HCT116 (cell line): Measurements from ENCODE around the gene PLB1. TPM values are rescaled to one million over a fixed set of nuclear protein-coding genes. Genes with fewer than 3 reads are reported as not detected.

ENCODE experiments used
- ATAC-seq: fragments of 200-7000 bp; cut with Tn5 transposase; 2 replicates; pipeline ENCODE4 v1.9.1; 2020; ENCODE audit warnings: mild to moderate bottlenecking, moderate library complexity
- BruUV-seq: library from RNA; stranded (reverse); fragments of 400-500 nt; replicated peaks from 2 replicates; lab custom pipeline; 2021; lab: Mats Ljungman, UMichigan
- CTCF ChIA-PET: fragments of 300-600 bp; sonication (Branson Sonifier 250); formaldehyde crosslinking; loops from one replicate; lab custom pipeline; 2021; ENCODE audit warnings: antibody characterized with exemption; lab: Charles Lee
- POLR2A ChIA-PET: fragments of 300-600, 350-600 bp; sonication (Branson Sonifier 250); formaldehyde crosslinking; loops from one replicate; lab custom pipeline; 2021; ENCODE audit warnings: antibody characterized with exemption; lab: Charles Lee
- RAD21 ChIA-PET, 2 experiments: fragments of 300-600 bp; sonication (Branson Sonifier 250); formaldehyde crosslinking; loops; one replicate each; lab custom pipeline; 2023; ENCODE audit warnings: low total read pairs in 2 of 2; ENCODE audit not compliant: uncharacterized antibody in 2 of 2, unreplicated experiment in 2 of 2, low non-redundant PET in 1 of 2; lab: Charles Lee
- DNase-seq: peaks from one replicate; pipeline ENCODE4 v3.0.0-alpha.2; 2010; ENCODE audit warnings: low read depth, low spot score
- H2AFZ ChIP-seq: fragments of 200-600 bp; shearing (Covaris generic), sonication (generic); 2 replicates; pipeline ENCODE4 v1.6.1; 2017; ENCODE audit warnings: low read depth, mixed run types, mixed read lengths, antibody characterized with exemption, low read length; ENCODE audit not compliant: poor library complexity, severe bottlenecking
- H3K27ac ChIP-seq: 2 replicates; pipeline ENCODE4 v1.5.1; 2012; ENCODE audit warnings: low read depth, low read length
- H3K27me3 ChIP-seq: fragments of 200-600 bp; sonication (generic); 2 replicates; pipeline ENCODE4 v1.6.1; 2016; ENCODE audit warnings: mixed run types, low read length, mixed read lengths; ENCODE audit not compliant: insufficient read depth
- H3K36me3 ChIP-seq, 2 experiments: fragments of 200-500 bp in 1 of 2; fragments of 200-600 bp in 1 of 2; sonication (Bioruptor generic) in 1 of 2; sonication (generic) in 1 of 2; 2 replicates each; pipeline versions ENCODE4 v1.5.1 to v1.6.1; 2014 to 2016; ENCODE audit warnings: low read length in 2 of 2, inconsistent platforms in 1 of 2, mixed read lengths in 1 of 2, mixed run types in 1 of 2; ENCODE audit not compliant: insufficient read depth in 2 of 2, control insufficient read depth in 1 of 2
- H3K4me1 ChIP-seq, 2 experiments: fragments of 200-600 bp in 1 of 2; sonication (generic) in 1 of 2; 2 replicates each; pipeline versions ENCODE4 v1.5.1 to v1.6.1; 2012 to 2017; ENCODE audit warnings: low read length in 2 of 2, inconsistent platforms in 1 of 2, mild to moderate bottlenecking in 1 of 2, mixed read lengths in 1 of 2, mixed run types in 1 of 2, moderate library complexity in 1 of 2; ENCODE audit not compliant: insufficient read depth in 2 of 2, control insufficient read depth in 1 of 2
- H3K4me2 ChIP-seq: fragments of 200-600 bp; sonication (generic); 2 replicates; pipeline ENCODE4 v1.6.1; 2017; ENCODE audit warnings: mixed run types, low read length, mixed read lengths
- H3K4me3 ChIP-seq, 2 experiments: fragments of 200-600 bp in 1 of 2; sonication (generic) in 1 of 2; replicated peaks in 1 of 2; 2 replicates each; pipeline ENCODE4 v1.5.1; 2011 to 2016; ENCODE audit warnings: low read length in 2 of 2, control low read depth in 1 of 2, low read depth in 1 of 2, mild to moderate bottlenecking in 1 of 2, mixed read lengths in 1 of 2, mixed run types in 1 of 2
- H3K79me2 ChIP-seq: fragments of 200-600 bp; sonication (generic); 2 replicates; pipeline ENCODE4 v1.6.1; 2017; ENCODE audit warnings: mild to moderate bottlenecking, mixed run types, low read length, moderate library complexity, mixed read lengths; ENCODE audit not compliant: insufficient read depth
- H3K9ac ChIP-seq: fragments of 200-600 bp; sonication (generic); 2 replicates; pipeline ENCODE4 v1.6.1; 2016; ENCODE audit warnings: low read length, mixed read lengths
- H3K9me2 ChIP-seq: fragments of 200-600 bp; sonication (generic), shearing (Covaris generic); 2 replicates; pipeline ENCODE4 v1.6.1; 2017; ENCODE audit warnings: mixed run types, mild to moderate bottlenecking, moderate library complexity; ENCODE audit not compliant: insufficient read depth
- H3K9me3 ChIP-seq, 2 experiments: fragments of 200-500 bp in 1 of 2; fragments of 200-600 bp in 1 of 2; sonication (Bioruptor generic) in 1 of 2; sonication (generic) in 1 of 2; 2 replicates each; pipeline ENCODE4 v1.6.1; 2014 to 2017; ENCODE audit warnings: low read length in 2 of 2, mixed read lengths in 2 of 2, inconsistent platforms in 1 of 2, low read depth in 1 of 2, mild to moderate bottlenecking in 1 of 2, mixed run types in 1 of 2, moderate library complexity in 1 of 2; ENCODE audit not compliant: control insufficient read depth in 1 of 2, insufficient read depth in 1 of 2
- H4K20me1 ChIP-seq: fragments of 200-600 bp; sonication (generic), shearing (Covaris generic); 2 replicates; pipeline ENCODE4 v1.6.1; 2017; ENCODE audit warnings: mixed run types, mild to moderate bottlenecking, moderate library complexity; ENCODE audit not compliant: insufficient read depth
- CEBPB ChIP-seq: IDR thresholded peaks from 2 replicates; pipeline ENCODE4 v1.6.1; 2012; ENCODE audit warnings: low read depth
- EGR1 ChIP-seq: IDR thresholded peaks from 2 replicates; pipeline ENCODE4 v1.6.1; 2012; ENCODE audit warnings: low read depth
- EZH2phosphoT487 ChIP-seq: fragments of 200-600 bp; IDR thresholded peaks from 2 replicates; pipeline ENCODE4 v1.6.1; 2018; ENCODE audit warnings: antibody characterized with exemption, borderline replicate concordance
- MAX ChIP-seq: IDR thresholded peaks from 2 replicates; pipeline ENCODE4 v1.6.1; 2012
- POLR2A ChIP-seq: IDR thresholded peaks from 2 replicates; pipeline ENCODE4 v1.7.0; 2011; ENCODE audit warnings: borderline replicate concordance; ENCODE audit not compliant: insufficient read depth, insufficient read length; ENCODE audit errors: extremely low read depth
- POLR2AphosphoS5 ChIP-seq: IDR thresholded peaks from 2 replicates; pipeline ENCODE4 v1.6.1; 2011; ENCODE audit warnings: mild to moderate bottlenecking, low read depth, low read length, moderate library complexity
- RAD21 ChIP-seq: IDR thresholded peaks from 2 replicates; pipeline ENCODE4 v1.6.1; 2012; ENCODE audit warnings: low read depth, mild to moderate bottlenecking
- REST ChIP-seq: IDR thresholded peaks from 2 replicates; pipeline ENCODE4 v1.6.1; 2012; ENCODE audit warnings: low read depth
- SP1 ChIP-seq: IDR thresholded peaks from 2 replicates; pipeline ENCODE4 v1.6.1; 2012; ENCODE audit warnings: low read depth
- SRF ChIP-seq: IDR thresholded peaks from 2 replicates; pipeline ENCODE4 v1.6.1; 2012; ENCODE audit warnings: low read depth
- intact Hi-C: fragments of 100-400 bp; cut with micrococcal nuclease; formaldehyde crosslinking; loops from 2 replicates; pipeline ENCODE4 v1.10.0; 2022
- total RNA-seq: library from RNA; stranded (reverse); gene quantifications from one replicate; pipeline ENCODE4 v1.2.1, GENCODE V29; 2021; ENCODE audit not compliant: unreplicated experiment

Gene PLB1
- total RNA-seq, 1 experiment from 2014 or later, result 0.49 TPM

- ATAC-seq (no peak), DNase-seq (no peak)
- no peaks in the 10 kb centered on the region for H3K36me3 ChIP-seq
- H2AFZ ChIP-seq, result no peak overlapping the region
- H3K9me3 ChIP-seq, result no peaks in the 10 kb centered on the region
- H3K9me2 ChIP-seq, result no peaks in the 10 kb centered on the region
- CTCF ChIA-PET, result interaction anchor here (1.5 kb wide), 1 partner anchor 97 kb away, joined by 3 read pairs; no protein-coding TSS in a partner anchor
- RAD21 ChIA-PET, result no interaction called here
- no peaks in the 10 kb centered on the region for H4K20me1 ChIP-seq
- intact Hi-C loops, result no loop called here
- no TSS peak for BruUV-seq
- H3K4me2 ChIP-seq, result no peak overlapping the region
- no peak for TF ChIP-seq POLR2AphosphoS5
- TF ChIP-seq REST, result no peak
- no peak for TF ChIP-seq SP1
- no peak for TF ChIP-seq SRF
- no peak for TF ChIP-seq MAX
- TF ChIP-seq CEBPB, result no peak
- no peak for TF ChIP-seq POLR2A
- no peak for TF ChIP-seq RAD21
- TF ChIP-seq EZH2phosphoT487, result no peak
- no peak for TF ChIP-seq EGR1
- POLR2A ChIA-PET, result no interaction called here
- H3K9ac ChIP-seq, result no peak overlapping the region
- H3K27me3 ChIP-seq, result no peaks in the 10 kb centered on the region
- no peaks in the 10 kb centered on the region for H3K79me2 ChIP-seq
- H3K4me1 ChIP-seq, result peaks cover 14 to 18% of the 10 kb centered on the region in 2 experiments; a peak in 3 of 4 replicates
- H3K27ac ChIP-seq, result no peak overlapping the region
- no peak overlapping the region for H3K4me3 ChIP-seq
These were observed 168.4 kb downstream of the PLB1 start for GRCh38 chr2:28664120-28664842.
